Mesenchymal stem cell (in vitro differentiated cells and primary cell): ENCODE results near the gene ACTBL2.
"Not testable (repeated sequence)": the region's sequence is repeated elsewhere in the genome, so short reads cannot be mapped to it uniquely, and the experiment has no call there.

Experiments
- DNase-seq: peaks from one replicate; pipeline ENCODE4 v3.0.0-alpha.2; 2013
- H2AFZ ChIP-seq: one replicate; pipeline ENCODE4 v1.6.1; 2013; ENCODE audit warnings: low read depth, mild to moderate bottlenecking, control low read depth, inconsistent platforms, low read length, moderate library complexity
- H2AK5ac ChIP-seq: 2 replicates; pipeline ENCODE4 v1.6.1; 2013; ENCODE audit warnings: low read length, moderate library complexity, mild to moderate bottlenecking, inconsistent platforms; ENCODE audit not compliant: severe bottlenecking
- H2BK120ac ChIP-seq: one replicate; pipeline ENCODE4 v1.6.1; 2013; ENCODE audit warnings: low read depth, mild to moderate bottlenecking, inconsistent platforms, low read length, moderate library complexity
- H2BK12ac ChIP-seq, 2 experiments: one replicate each; pipeline ENCODE4 v1.6.1; 2013; ENCODE audit warnings: inconsistent platforms in 2 of 2, low read length in 2 of 2, mild to moderate bottlenecking in 2 of 2, moderate library complexity in 2 of 2, control low read depth in 1 of 2
- H2BK15ac ChIP-seq: one replicate; pipeline ENCODE4 v1.6.1; 2013; ENCODE audit warnings: mild to moderate bottlenecking, low read depth, inconsistent platforms; ENCODE audit not compliant: poor library complexity, severe bottlenecking
- H2BK5ac ChIP-seq: 2 replicates; pipeline ENCODE4 v1.6.1; 2013; ENCODE audit warnings: low read depth, mild to moderate bottlenecking, low read length, control low read depth, inconsistent platforms; ENCODE audit not compliant: poor library complexity, severe bottlenecking
- H3K14ac ChIP-seq, 2 experiments: one replicate each; pipeline ENCODE4 v1.6.1; 2013; ENCODE audit warnings: inconsistent platforms in 2 of 2, low read length in 2 of 2, control low read depth in 1 of 2, mild to moderate bottlenecking in 1 of 2, moderate library complexity in 1 of 2
- H3K18ac ChIP-seq, 2 experiments: one replicate each; pipeline ENCODE4 v1.6.1; 2013; ENCODE audit warnings: inconsistent platforms in 2 of 2, low read length in 2 of 2, control low read depth in 1 of 2, low read depth in 1 of 2, mild to moderate bottlenecking in 1 of 2
- H3K23ac ChIP-seq, 2 experiments: one replicate each; pipeline ENCODE4 v1.6.1; 2013; ENCODE audit warnings: inconsistent platforms in 2 of 2, low read length in 2 of 2, mild to moderate bottlenecking in 2 of 2, moderate library complexity in 2 of 2, control low read depth in 1 of 2
- H3K27ac ChIP-seq: 2 replicates; pipeline ENCODE4 v1.5.1; 2013; ENCODE audit warnings: mild to moderate bottlenecking, moderate library complexity, low read length, control low read depth, inconsistent platforms; ENCODE audit not compliant: poor library complexity, severe bottlenecking
- H3K27me3 ChIP-seq, 2 experiments: 2 replicates each; pipeline versions ENCODE4 v1.6.1 to v1.7.0; 2013; ENCODE audit warnings: low read length in 2 of 2, mild to moderate bottlenecking in 2 of 2, moderate library complexity in 2 of 2, control low read depth in 1 of 2, inconsistent platforms in 1 of 2; ENCODE audit not compliant: control insufficient read depth in 1 of 2, insufficient read depth in 1 of 2
- H3K36me3 ChIP-seq, 2 experiments: 2 replicates each; pipeline versions ENCODE4 v1.6.1 to v1.7.0; 2013; ENCODE audit warnings: low read length in 2 of 2, control low read depth in 1 of 2, inconsistent platforms in 1 of 2, low read depth in 1 of 2, mild to moderate bottlenecking in 1 of 2; ENCODE audit not compliant: insufficient read depth in 2 of 2, control insufficient read depth in 1 of 2
- H3K4ac ChIP-seq, 2 experiments: one replicate each; pipeline ENCODE4 v1.6.1; 2013; ENCODE audit warnings: inconsistent platforms in 2 of 2, low read length in 2 of 2, mild to moderate bottlenecking in 2 of 2, moderate library complexity in 2 of 2, control low read depth in 1 of 2, low read depth in 1 of 2
- H3K4me1 ChIP-seq: 2 replicates; pipeline ENCODE4 v1.6.1; 2013; ENCODE audit warnings: low read depth, low read length, control low read depth; ENCODE audit not compliant: control insufficient read depth, insufficient read depth
- H3K4me2 ChIP-seq: 2 replicates; pipeline ENCODE4 v1.6.1; 2013; ENCODE audit warnings: low read length, mild to moderate bottlenecking, inconsistent platforms; ENCODE audit not compliant: poor library complexity, severe bottlenecking
- H3K4me3 ChIP-seq, 2 experiments: 2 replicates each; pipeline versions ENCODE4 v1.5.1 to v1.7.0; 2013; ENCODE audit warnings: low read length in 2 of 2, mild to moderate bottlenecking in 2 of 2, control low read depth in 1 of 2, low read depth in 1 of 2; ENCODE audit not compliant: insufficient read depth in 1 of 2
- H3K79me1 ChIP-seq: replicated peaks from 2 replicates; pipeline ENCODE4 v1.6.1; 2013; ENCODE audit warnings: mild to moderate bottlenecking, control low read depth, low read length, inconsistent platforms; ENCODE audit not compliant: poor library complexity, severe bottlenecking
- H3K9ac ChIP-seq: 2 replicates; pipeline ENCODE4 v1.7.0; 2013; ENCODE audit warnings: mild to moderate bottlenecking, low read length, moderate library complexity
- H3K9me3 ChIP-seq: 2 replicates; pipeline ENCODE4 v1.7.0; 2013; ENCODE audit warnings: mild to moderate bottlenecking, low read length; ENCODE audit not compliant: control insufficient read depth
- H4K8ac ChIP-seq: one replicate; pipeline ENCODE4 v1.6.1; 2013; ENCODE audit warnings: inconsistent platforms, mild to moderate bottlenecking, low read length, moderate library complexity
- H4K91ac ChIP-seq: one replicate; pipeline ENCODE4 v1.6.1; 2013; ENCODE audit warnings: mild to moderate bottlenecking, low read length, inconsistent platforms
- WGBS: methylation state at CpG from one replicate; pipeline ENCODE4 v1.1.7; 2013; ENCODE audit warnings: mixed read lengths; 5-methylcytosine and 5-hydroxymethylcytosine counted together

ACTBL2 gene

DNA sequence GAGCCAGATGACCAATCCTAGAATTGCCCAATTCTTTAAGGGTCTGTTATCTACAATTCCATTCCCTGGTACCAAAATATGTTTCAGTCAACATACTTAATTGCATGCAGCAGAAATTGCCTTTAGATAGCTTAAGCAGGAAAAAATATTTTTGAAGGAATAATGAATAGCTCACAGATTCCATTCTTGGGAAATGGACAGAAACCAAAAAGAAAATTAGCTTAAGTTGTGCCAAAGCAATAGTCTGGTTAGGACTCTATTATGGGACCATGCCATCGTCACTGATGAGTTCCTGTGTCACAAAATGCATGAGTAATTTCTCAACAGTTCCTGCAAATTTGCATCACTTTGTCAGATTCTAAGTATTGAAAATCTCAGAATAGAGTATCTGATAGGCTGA is 12.3 kb downstream of the ACTBL2 start:
- H3K14ac ChIP-seq = no peak overlapping the region
- H3K23ac ChIP-seq = no peak overlapping the region
- DNase-seq = no peak
- no peak overlapping the region for H4K91ac ChIP-seq
- no peak overlapping the region for H2BK12ac ChIP-seq
- no peak overlapping the region for H4K8ac ChIP-seq
- no peaks in the 10 kb centered on the region for H3K9me3 ChIP-seq
- H3K9ac ChIP-seq = no peak overlapping the region
- 100% methylated on average over 1 of the region's 1 CpG for WGBS
- H3K27ac ChIP-seq = no peak overlapping the region
- no peaks in the 10 kb centered on the region for H3K36me3 ChIP-seq
- H3K4me2 ChIP-seq = no peak overlapping the region
- no peak overlapping the region for H3K4ac ChIP-seq
- no peak overlapping the region for H2AK5ac ChIP-seq
- no peaks in the 10 kb centered on the region for H3K4me1 ChIP-seq
- no peaks in the 10 kb centered on the region for H3K27me3 ChIP-seq
- H2AFZ ChIP-seq = no peak overlapping the region
- H3K4me3 ChIP-seq = no peak overlapping the region
- H2BK15ac ChIP-seq = no peak overlapping the region
- no peak overlapping the region for H3K18ac ChIP-seq
- H2BK120ac ChIP-seq = no peak overlapping the region
- H2BK5ac ChIP-seq = no peak overlapping the region
- H3K79me1 ChIP-seq = no peaks in the 10 kb centered on the region

DNA sequence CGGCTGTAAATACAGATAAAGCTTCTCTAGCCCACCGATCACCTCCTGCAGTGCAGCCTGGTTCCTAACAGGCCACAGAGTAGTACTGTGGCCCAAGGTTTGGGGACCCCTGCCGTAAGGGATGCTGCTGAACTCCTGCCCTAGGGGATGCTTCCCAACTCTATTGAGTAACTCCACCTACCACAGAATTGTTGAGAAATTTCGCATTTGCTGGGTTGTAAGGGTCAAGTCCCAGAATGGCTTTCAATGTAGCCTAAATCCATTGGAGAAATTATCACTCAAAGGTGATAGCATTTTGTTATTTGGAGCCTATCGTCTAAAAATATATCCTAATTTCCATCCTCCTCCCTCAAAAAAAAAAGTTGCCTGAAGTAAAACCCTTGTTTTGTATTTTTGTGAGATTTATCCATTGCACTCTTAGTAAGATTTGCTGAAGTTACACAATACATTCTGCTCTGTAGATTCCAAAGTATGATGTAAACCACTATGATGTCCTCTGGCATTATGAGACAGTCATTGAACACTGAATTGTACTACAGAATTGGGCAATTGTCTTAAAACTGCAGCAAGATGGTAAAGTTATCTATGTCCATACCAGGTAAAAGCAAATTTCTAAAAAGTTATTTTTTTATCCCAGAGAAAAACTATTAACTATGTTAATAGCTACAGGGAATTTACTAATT is 14.0 kb downstream of the ACTBL2 start:
- H4K8ac ChIP-seq = no peak overlapping the region
- H2AFZ ChIP-seq = no peak overlapping the region
- H2AK5ac ChIP-seq = no peak overlapping the region
- no peaks in the 10 kb centered on the region for H3K79me1 ChIP-seq
- H3K36me3 ChIP-seq = no peaks in the 10 kb centered on the region
- no peak overlapping the region for H3K27ac ChIP-seq
- H3K4me3 ChIP-seq = no peak overlapping the region
- no peak overlapping the region for H2BK5ac ChIP-seq
- H3K18ac ChIP-seq = peak overlapping the region in 1 of 2 experiments; percentile 77
- H3K27me3 ChIP-seq = no peaks in the 10 kb centered on the region
- no peak overlapping the region for H3K9ac ChIP-seq
- 98% methylated on average over 4 of the region's 5 CpGs for WGBS
- H3K4ac ChIP-seq = peak overlapping the region in 1 of 2 experiments; percentile 13
- H2BK120ac ChIP-seq = no peak overlapping the region
- peak overlapping the region; percentile 4 for H2BK15ac ChIP-seq
- no peaks in the 10 kb centered on the region for H3K9me3 ChIP-seq
- no peak overlapping the region for H2BK12ac ChIP-seq
- peak overlapping the region; percentile 70 for H4K91ac ChIP-seq
- peak; percentile 84 for DNase-seq
- H3K4me1 ChIP-seq = no peaks in the 10 kb centered on the region
- no peak overlapping the region for H3K14ac ChIP-seq
- H3K23ac ChIP-seq = no peak overlapping the region
- no peak overlapping the region for H3K4me2 ChIP-seq

DNA sequence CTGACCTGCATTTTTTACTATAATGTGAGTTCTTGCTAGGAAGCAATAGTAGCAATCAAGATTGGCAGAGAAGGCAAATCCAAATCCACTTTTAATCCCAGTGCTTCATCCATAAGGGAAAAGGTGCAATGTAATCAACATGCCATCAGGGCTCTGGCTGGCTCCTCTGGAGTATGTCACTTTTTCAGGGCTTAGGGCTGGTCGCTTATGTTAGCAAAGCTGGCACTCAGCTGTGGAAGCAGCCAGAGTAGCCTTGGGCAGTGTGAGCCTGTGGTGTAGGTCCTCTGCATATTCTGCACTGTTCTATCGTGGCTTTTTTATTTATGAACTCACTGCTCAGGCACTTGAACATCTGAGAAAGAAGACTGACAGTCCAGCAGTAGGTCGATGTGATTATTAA is 16.1 kb downstream of the ACTBL2 start:
- WGBS = 48% methylated on average over 3 of the region's 3 CpGs
- Histone ChIP-seq H3K27ac (no peak overlapping the region), H3K23ac (peak overlapping the region in 1 of 2 experiments; percentile 72), H2BK12ac (peak overlapping the region; percentile 20 to 71), H3K18ac (peak overlapping the region; percentile 64 to 82), H3K4ac (peak overlapping the region in 1 of 2 experiments; percentile 73), H3K4me1 (no peaks in the 10 kb centered on the region), H3K4me2 (no peak overlapping the region), H2AFZ (no peak overlapping the region), H4K8ac (peak overlapping the region; percentile 7), H3K79me1 (no peaks in the 10 kb centered on the region), H3K14ac (no peak overlapping the region), H3K9ac (no peak overlapping the region), H3K36me3 (no peaks in the 10 kb centered on the region), H3K9me3 (no peaks in the 10 kb centered on the region), H2BK120ac (no peak overlapping the region), H2AK5ac (no peak overlapping the region), H2BK5ac (no peak overlapping the region), H3K27me3 (no peaks in the 10 kb centered on the region), H4K91ac (no peak overlapping the region), H3K4me3 (no peak overlapping the region), H2BK15ac (no peak overlapping the region)
- DNase-seq = no peak

DNA sequence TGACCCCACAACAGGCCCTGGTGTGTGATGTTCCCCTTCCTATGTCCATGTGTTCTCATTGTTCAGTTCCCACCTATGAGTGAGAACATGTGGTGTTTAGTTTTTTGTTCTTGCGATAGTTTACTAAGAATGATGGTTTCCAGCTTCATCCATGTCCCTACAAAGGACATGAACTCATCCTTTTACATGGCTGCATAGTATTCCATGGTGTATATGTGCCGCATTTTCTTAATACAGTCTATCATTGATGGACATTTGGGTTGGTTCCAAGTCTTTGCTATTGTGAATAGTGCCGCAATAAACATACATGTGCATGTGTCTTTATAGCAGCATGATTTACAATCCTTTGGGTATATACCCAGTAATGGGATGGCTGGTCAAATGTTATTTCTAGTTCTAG is 22.6 kb downstream of the ACTBL2 start:
- H3K27me3 ChIP-seq, H3K36me3 ChIP-seq, H3K9ac ChIP-seq, H3K18ac ChIP-seq, H3K27ac ChIP-seq, H2AK5ac ChIP-seq, DNase-seq, H3K9me3 ChIP-seq, H2BK12ac ChIP-seq, H2AFZ ChIP-seq, H3K4me2 ChIP-seq, H2BK120ac ChIP-seq, H2BK15ac ChIP-seq, H3K14ac ChIP-seq, H3K23ac ChIP-seq, H3K79me1 ChIP-seq, H2BK5ac ChIP-seq, H3K4ac ChIP-seq, H3K4me1 ChIP-seq, H3K4me3 ChIP-seq, H4K8ac ChIP-seq, H4K91ac ChIP-seq: not testable (repeated sequence)
- 100% methylated on average over 2 of the region's 3 CpGs for WGBS
